ENCODE results near the gene IDE.

Gene IDE

DNA sequence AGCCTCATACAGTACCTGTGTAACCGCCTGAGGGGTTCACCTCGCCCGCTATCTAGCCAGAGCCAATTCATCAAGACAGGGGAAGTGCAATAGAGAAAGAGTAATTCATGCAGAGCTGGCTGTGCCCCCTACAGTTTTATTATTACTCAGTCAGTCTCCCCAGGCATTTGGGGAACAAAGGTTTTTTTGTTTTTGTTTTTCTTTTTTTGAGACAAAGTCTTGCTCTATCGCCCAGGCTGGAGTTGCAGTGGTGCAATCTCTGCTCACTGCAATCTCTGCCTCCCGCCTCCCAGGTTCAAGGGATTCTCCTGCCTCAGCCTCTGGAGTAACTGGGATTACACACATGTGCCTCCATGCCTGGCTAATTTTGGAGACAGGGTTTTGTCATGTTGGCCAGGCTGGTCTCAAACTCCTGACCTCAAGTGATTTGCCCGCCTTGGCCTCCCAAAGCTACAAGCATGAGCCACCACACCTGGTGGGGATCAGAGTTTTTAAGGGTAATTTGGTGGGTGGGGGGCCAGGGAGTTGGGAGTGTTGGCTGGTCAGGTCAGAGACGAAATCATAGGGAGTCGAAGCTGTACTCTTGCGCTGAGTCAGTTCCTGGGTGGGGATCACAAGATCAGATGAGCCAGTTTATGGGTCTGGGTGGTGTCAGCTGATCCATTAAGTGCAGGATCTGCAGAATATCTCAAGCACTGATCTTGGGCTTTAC lies 166.4 kb downstream of the IDE start:
- TF ChIP-seq POLR2AphosphoS5 (IDR thresholded peaks at IDR 0.05; ENCODE audit: low read depth, low read length): no peak
- TF ChIP-seq SIN3A (IDR thresholded peaks at IDR 0.05; ENCODE audit: borderline replicate concordance, insufficient read depth, low read length): no peak
- TF ChIP-seq, protein P1, sequence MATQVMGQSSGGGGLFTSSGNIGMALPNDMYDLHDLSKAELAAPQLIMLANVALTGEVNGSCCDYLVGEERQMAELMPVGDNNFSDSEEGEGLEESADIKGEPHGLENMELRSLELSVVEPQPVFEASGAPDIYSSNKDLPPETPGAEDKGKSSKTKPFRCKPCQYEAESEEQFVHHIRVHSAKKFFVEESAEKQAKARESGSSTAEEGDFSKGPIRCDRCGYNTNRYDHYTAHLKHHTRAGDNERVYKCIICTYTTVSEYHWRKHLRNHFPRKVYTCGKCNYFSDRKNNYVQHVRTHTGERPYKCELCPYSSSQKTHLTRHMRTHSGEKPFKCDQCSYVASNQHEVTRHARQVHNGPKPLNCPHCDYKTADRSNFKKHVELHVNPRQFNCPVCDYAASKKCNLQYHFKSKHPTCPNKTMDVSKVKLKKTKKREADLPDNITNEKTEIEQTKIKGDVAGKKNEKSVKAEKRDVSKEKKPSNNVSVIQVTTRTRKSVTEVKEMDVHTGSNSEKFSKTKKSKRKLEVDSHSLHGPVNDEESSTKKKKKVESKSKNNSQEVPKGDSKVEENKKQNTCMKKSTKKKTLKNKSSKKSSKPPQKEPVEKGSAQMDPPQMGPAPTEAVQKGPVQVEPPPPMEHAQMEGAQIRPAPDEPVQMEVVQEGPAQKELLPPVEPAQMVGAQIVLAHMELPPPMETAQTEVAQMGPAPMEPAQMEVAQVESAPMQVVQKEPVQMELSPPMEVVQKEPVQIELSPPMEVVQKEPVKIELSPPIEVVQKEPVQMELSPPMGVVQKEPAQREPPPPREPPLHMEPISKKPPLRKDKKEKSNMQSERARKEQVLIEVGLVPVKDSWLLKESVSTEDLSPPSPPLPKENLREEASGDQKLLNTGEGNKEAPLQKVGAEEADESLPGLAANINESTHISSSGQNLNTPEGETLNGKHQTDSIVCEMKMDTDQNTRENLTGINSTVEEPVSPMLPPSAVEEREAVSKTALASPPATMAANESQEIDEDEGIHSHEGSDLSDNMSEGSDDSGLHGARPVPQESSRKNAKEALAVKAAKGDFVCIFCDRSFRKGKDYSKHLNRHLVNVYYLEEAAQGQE (IDR thresholded peaks at IDR 0.05; ENCODE audit: insufficient read depth in 1 of 2, low read depth in 2 of 2, low read length in 2 of 2): no peak
- TF ChIP-seq TAF1 (IDR thresholded peaks at IDR 0.05; ENCODE audit: borderline replicate concordance, insufficient read depth, low read length): no peak
- no peak for TF ChIP-seq FOXP2 (optimal IDR thresholded peaks at IDR 0.05; ENCODE audit: borderline replicate concordance, extremely low read depth, extremely low read length, insufficient read depth)

DNA sequence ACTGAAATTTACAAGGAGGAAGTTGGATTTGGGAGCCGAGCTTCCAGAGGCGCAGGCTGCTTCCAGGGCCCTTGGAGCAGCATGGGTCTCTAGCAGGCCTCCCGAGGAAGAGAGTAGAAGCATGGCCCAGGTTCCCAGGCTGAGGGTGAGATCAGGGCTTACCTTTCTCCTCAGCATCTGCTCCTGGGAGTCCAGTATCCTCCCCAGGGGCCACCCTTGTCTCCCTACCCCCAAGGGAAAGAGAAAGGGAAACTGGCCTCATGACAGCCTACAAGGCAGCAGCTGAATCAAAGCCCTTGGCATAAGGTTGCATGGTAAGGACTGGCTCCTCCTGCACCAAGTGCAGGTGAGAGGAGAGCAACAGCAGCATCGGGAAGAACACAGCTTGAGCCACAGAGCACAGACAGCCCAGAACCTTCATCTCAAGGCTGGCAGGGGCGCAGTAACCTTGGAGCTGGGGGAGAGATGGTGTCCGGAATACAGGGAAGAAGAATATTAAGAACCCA lies 168.4 kb downstream of the IDE start:
- TF ChIP-seq POLR2AphosphoS5 (IDR thresholded peaks at IDR 0.05; ENCODE audit: low read depth, low read length): no peak
- no peak for TF ChIP-seq TAF1 (IDR thresholded peaks at IDR 0.05; ENCODE audit: borderline replicate concordance, insufficient read depth, low read length)
- no peak for TF ChIP-seq FOXP2 (optimal IDR thresholded peaks at IDR 0.05; ENCODE audit: borderline replicate concordance, extremely low read depth, extremely low read length, insufficient read depth)
- TF ChIP-seq SIN3A (IDR thresholded peaks at IDR 0.05; ENCODE audit: borderline replicate concordance, insufficient read depth, low read length): no peak
- TF ChIP-seq, protein P1 (IDR thresholded peaks at IDR 0.05; ENCODE audit: insufficient read depth in 1 of 2, low read depth in 2 of 2, low read length in 2 of 2): no peak

DNA sequence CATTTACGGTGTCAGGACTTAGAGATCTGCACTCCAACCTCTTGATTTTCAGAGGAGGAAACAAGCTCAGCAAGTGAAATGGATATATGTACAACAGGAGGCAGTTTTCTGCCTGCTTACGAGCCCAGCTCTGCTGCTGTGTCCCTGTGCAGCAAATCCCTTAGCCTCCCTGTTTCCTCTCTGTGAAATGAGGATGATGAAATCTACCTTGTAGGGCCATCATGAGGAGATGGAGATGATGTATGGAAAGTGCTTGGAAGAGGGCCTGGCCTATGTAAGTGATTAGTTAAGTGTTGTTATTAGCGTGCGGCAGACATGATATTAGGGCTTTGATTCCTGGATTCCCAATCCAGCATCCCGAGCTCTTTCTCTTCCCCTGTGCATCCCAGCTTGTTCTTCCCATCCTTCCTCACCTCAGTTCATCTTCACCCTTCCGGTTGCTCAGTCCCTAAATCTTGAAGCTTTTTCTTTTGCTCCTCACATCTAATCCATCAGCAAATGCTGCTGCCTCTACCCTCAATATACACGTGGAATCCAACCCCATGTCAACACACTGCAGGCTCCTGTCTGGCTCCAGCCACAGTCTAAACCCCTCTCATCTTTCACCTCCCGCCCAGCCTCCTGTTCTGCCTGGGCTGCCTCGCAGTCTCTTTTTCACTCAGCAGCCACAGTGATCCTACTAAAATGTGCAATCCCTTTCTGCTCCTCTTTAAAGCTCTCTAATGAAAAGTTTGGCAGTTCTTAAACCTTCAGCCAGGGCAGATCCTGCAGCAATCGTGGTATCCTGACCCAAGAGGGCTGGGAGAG lies 169.1 kb downstream of the IDE start:
- no peak for TF ChIP-seq TAF1 (IDR thresholded peaks at IDR 0.05; ENCODE audit: borderline replicate concordance, insufficient read depth, low read length)
- TF ChIP-seq, protein P1 (IDR thresholded peaks at IDR 0.05; ENCODE audit: insufficient read depth in 1 of 2, low read depth in 2 of 2, low read length in 2 of 2): no peak
- no peak for TF ChIP-seq POLR2AphosphoS5 (IDR thresholded peaks at IDR 0.05; ENCODE audit: low read depth, low read length)
- no peak for TF ChIP-seq FOXP2 (optimal IDR thresholded peaks at IDR 0.05; ENCODE audit: borderline replicate concordance, extremely low read depth, extremely low read length, insufficient read depth)
- no peak for TF ChIP-seq SIN3A (IDR thresholded peaks at IDR 0.05; ENCODE audit: borderline replicate concordance, insufficient read depth, low read length)
